Activated CD4-positive, CD25-positive, alpha-beta regulatory T cell treated with anti-CD3 and anti-CD28 coated beads, Interleukin-2, amount 50 U/mL, for 72 hours (primary cell): ENCODE data around the gene EPHA8.

Experiments
- DNase-seq: peaks from one replicate; pipeline ENCODE4 v3.0.0; 2021

The EPHA8 gene

DNA sequence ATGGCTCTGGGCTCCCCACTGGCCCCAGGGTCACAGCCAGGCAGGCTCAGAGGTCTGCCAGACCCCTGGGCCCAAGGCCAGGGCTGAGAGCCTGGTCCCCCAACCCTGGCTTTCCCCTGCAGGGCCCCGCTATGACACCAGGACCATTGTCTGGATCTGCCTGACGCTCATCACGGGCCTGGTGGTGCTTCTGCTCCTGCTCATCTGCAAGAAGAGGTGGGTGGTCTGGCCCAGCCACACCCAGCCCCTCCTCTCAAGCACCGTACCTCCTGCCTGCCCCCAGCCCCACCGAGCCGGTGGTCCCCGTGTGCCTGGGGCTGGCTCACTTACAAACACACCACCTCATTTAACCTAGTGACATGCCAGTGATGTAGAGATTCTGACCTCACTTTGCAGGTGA is 31.8 kb downstream of the EPHA8 start:
- no peak for DNase-seq

DNA sequence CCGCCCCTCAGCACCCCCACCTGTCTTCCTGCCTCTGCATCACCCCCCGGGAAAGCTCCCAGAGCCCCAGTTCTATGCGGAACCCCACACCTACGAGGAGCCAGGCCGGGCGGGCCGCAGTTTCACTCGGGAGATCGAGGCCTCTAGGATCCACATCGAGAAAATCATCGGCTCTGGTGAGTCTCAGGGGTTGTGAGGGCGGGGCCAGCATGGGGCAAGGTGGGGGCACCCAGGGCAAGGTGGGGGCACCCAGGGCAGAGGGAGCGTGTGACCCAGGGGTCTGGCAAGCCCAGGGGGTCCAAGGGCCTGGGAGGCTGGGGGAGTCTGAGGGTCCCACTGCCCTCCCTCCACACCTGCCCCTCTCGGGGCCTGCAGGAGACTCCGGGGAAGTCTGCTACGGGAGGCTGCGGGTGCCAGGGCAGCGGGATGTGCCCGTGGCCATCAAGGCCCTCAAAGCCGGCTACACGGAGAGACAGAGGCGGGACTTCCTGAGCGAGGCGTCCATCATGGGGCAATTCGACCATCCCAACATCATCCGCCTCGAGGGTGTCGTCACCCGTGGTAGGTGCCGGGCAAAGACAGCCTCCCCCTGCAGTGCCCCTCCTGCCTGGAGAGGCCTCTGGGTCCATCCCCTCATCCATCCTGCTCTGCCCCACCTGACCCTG is 34.1 kb downstream of the EPHA8 start:
- DNase-seq, result no peak

GRCh38 chr1:22597996-22598395 is 34.7 kb downstream of the EPHA8 start:
- DNase-seq, result no peak

DNA sequence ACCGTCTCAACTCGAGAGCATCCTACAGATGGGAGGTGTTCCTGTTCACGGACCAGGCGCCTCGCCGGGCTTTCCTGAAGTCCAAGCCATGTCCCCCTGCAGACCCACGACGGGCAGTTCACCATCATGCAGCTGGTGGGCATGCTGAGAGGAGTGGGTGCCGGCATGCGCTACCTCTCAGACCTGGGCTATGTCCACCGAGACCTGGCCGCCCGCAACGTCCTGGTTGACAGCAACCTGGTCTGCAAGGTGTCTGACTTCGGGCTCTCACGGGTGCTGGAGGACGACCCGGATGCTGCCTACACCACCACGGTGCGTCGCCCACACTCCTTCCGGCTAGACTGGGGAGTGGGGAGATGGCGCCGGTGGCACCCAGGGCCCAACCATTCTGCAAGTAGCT is 35.4 kb downstream of the EPHA8 start:
- DNase-seq, result no peak

DNA sequence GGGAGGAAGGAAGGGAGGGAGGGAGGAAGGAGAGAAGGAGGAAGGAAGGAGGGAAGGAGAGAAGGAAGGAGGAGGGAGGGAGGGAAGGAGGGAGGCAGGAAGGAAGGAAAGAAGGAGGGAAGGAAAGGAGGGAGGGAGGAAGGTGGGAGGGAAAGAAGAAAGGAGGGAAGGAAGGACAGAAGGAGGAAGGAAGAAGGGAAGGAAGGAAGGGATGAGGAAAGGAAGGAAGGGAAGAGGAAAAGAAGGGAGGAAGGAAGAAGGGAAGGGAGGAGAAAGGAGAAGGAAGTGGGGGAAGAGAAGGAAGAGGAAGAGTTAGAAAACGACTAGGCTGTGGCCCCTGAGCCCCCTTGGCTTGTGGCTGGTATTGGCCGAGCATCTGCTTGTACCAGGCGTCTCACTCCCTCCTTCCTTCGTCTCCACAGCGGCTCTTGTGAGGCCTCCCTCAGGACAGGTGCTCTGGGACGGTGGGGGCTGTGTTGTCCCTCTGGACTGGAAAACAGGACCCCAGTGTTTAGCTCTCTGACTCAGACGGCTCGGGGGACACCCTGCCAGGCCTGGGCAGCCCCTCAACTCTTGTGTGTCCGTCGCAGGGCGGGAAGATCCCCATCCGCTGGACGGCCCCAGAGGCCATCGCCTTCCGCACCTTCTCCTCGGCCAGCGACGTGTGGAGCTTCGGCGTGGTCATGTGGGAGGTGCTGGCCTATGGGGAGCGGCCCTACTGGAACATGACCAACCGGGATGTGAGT is 37.0 kb downstream of the EPHA8 start:
- no peak for DNase-seq

DNA sequence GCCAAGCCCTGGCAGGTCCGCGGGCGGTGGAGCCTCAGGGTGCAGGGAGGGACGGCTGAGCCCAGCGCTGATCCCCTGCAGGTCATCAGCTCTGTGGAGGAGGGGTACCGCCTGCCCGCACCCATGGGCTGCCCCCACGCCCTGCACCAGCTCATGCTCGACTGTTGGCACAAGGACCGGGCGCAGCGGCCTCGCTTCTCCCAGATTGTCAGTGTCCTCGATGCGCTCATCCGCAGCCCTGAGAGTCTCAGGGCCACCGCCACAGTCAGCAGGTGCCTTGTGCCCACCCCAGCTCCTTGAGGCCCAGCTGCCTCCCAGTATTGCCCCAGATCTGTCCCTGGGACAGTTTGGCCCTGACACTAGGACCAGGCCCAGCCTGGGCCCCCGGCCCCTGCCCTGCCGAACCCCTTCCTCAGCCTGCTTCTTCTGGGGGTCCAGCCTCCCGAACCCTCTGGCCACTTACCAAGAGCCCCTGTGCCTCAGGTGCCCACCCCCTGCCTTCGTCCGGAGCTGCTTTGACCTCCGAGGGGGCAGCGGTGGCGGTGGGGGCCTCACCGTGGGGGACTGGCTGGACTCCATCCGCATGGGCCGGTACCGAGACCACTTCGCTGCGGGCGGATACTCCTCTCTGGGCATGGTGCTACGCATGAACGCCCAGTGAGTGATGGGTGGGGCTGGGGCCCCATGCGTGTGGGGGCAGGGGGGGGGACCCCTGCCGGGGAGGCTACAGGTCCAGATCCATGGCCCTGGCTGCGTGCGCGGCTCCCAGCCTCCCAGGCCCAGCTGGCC is 37.7 kb downstream of the EPHA8 start:
- DNase-seq, result no peak

DNA sequence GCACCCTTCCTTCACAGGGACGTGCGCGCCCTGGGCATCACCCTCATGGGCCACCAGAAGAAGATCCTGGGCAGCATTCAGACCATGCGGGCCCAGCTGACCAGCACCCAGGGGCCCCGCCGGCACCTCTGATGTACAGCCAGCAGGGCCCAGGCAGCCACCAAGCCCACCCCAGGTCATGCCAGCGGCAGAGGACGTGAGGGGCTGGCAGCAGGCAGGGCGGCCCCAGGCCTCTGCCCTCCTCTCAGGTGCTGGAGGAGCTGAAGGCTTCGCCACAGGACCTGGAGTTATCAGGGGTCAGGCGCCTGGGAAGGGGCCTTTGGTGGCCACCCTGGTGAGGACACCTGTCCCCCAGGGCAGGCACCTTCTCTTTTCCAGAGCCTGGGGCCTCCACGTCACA is 38.3 kb downstream of the EPHA8 start:
- no peak for DNase-seq

GRCh38 chr1:22602060-22602740 is 38.9 kb downstream of the EPHA8 start:
- DNase-seq, result no peak

- DNase-seq, result no peak
Measured at GRCh38 chr1:22606161-22606560, 42.9 kb downstream of the EPHA8 start.

- no peak for DNase-seq
Measured at GRCh38 chr1:22607154-22607553, 43.9 kb downstream of the EPHA8 start.

- DNase-seq, result no peak
Measured at GRCh38 chr1:22608361-22608760, 45.1 kb downstream of the EPHA8 start.

- DNase-seq, result no peak
Measured at GRCh38 chr1:22609291-22609690, 46.0 kb downstream of the EPHA8 start.

DNA sequence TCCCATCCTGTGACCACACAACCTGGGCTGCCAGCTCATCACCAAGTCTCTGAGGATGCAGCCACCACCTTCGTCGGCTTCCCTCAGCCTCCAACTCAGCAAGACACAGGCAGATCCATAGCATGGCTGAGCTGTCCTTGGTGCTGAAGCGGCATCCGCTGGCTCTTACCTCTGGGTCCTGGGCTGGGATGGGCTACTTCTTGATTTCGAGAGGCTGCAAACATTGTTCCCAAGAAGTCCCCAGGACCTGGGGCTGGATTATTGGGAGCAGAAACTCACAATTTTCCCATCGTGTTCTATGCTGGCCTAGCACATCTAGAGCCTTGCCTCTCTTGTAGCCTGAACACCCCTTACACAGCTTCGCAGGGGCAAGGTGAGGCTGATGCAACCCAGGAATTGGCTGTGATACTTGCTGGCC is 48.2 kb downstream of the EPHA8 start:
- no peak for DNase-seq

GRCh38 chr1:22612671-22613571 is 49.6 kb downstream of the EPHA8 start:
- DNase-seq, result no peak

DNA sequence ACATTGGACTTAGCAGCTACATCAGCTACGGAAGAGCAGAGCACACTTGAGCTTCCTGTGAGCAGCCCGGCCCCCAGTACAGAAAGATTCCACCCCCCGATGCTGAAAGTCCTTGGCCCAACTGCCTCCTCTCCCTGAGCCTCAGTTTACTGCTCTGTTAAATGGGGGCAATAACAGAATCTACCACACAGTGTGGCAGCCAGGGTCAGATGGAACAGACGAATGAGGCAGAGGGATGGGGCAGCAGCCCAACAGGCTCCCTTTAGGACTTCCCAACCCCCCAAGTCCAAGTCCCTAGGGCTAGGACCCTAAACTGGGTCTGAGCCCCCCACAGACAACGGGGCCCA is 50.3 kb downstream of the EPHA8 start:
- DNase-seq, result no peak

GRCh38 chr1:22613951-22614350 is 50.7 kb downstream of the EPHA8 start:
- no peak for DNase-seq

GRCh38 chr1:22615886-22616285 is 52.6 kb downstream of the EPHA8 start:
- DNase-seq, result no peak

GRCh38 chr1:22616571-22616970 is 53.3 kb downstream of the EPHA8 start:
- no peak for DNase-seq

GRCh38 chr1:22618056-22618455 is 54.8 kb downstream of the EPHA8 start:
- DNase-seq, result no peak

DNA sequence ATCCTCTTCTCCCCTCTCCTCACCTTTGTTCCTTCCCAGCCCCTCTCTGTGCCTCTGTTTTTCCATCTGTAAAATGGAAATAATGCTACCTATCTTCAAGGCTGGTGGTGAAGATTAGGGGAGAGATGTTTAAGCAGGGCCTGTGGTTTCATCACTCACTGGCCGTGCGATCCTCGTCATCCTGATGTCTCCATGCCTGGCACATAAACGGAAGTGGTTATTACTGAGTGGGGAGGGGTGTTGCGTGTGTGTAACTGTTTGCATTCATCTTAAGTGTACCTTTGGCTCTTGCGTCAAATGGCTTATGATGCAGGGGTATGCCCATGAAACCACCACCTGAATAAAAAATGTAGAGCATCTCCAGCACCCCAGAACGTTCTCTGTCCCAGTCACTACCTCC is 56.0 kb downstream of the EPHA8 start:
- DNase-seq, result no peak

- no peak for DNase-seq
Measured at GRCh38 chr1:22619798-22620197, 56.5 kb downstream of the EPHA8 start.

- no peak for DNase-seq
Measured at GRCh38 chr1:22621761-22622160, 58.5 kb downstream of the EPHA8 start.
